GM12878 (cell line): ENCODE data around the gene ULBP1.

Experiments used
- ATF3 ChIP-seq: IDR thresholded peaks from 2 replicates; pipeline ENCODE4 v1.6.1; 2011; ENCODE audit warnings: low read depth, mild to moderate bottlenecking, low read length, moderate library complexity, borderline replicate concordance; ENCODE audit errors: extremely low read depth
- CEBPB ChIP-seq, 2 experiments: fragments of 150-350 bp in 1 of 2; IDR thresholded peaks; 2 replicates each; pipeline ENCODE4 v1.6.1; 2012 to 2014; ENCODE audit warnings: low read depth in 2 of 2, low read length in 2 of 2, borderline replicate concordance in 1 of 2, inconsistent platforms in 1 of 2
- CREM ChIP-seq: IDR thresholded peaks from 2 replicates; pipeline ENCODE4 v1.6.1; 2014; ENCODE audit warnings: antibody characterized with exemption, low read depth
- CTCF ChIP-seq, 3 experiments: IDR thresholded peaks in 2 of 3; conservative IDR thresholded peaks in 1 of 3; 2 replicates each; pipeline ENCODE4 v1.5.1; 2011; ENCODE audit warnings: low read depth in 3 of 3, low read length in 3 of 3, mild to moderate bottlenecking in 3 of 3, control low read depth in 2 of 3, moderate library complexity in 2 of 3, inconsistent platforms in 1 of 3, mixed read lengths in 1 of 3; ENCODE audit not compliant: control insufficient read depth in 2 of 3, insufficient read depth in 1 of 3; ENCODE audit errors: extremely low read depth in 1 of 3
- E2F4 ChIP-seq: IDR thresholded peaks from 2 replicates; pipeline ENCODE4 v1.6.1; 2012; ENCODE audit warnings: low read depth, low read length, improper control_type of control experiment
- MXI1 ChIP-seq: fragments of 150-350 bp; IDR thresholded peaks from 2 replicates; pipeline ENCODE4 v1.6.1; 2011; ENCODE audit warnings: low read depth, mild to moderate bottlenecking, inconsistent platforms, low read length, improper control_type of control experiment
- NFIC ChIP-seq: IDR thresholded peaks from 2 replicates; pipeline ENCODE4 v1.6.1; 2012; ENCODE audit warnings: low read depth, mild to moderate bottlenecking, inconsistent platforms, low read length, moderate library complexity
- PAX8 ChIP-seq: fragments of 450-650 bp; IDR thresholded peaks from 2 replicates; pipeline ENCODE4 v1.6.1; 2017; ENCODE audit warnings: mild to moderate bottlenecking, moderate library complexity
- POLR2A ChIP-seq: IDR thresholded peaks from 2 replicates; pipeline ENCODE4 v1.6.1; 2011; ENCODE audit warnings: low read depth, mild to moderate bottlenecking, low read length
- POLR2AphosphoS5 ChIP-seq: IDR thresholded peaks from 2 replicates; pipeline ENCODE4 v1.6.1; 2011; ENCODE audit warnings: mild to moderate bottlenecking, low read length, inconsistent platforms
- SMC3 ChIP-seq: IDR thresholded peaks from 2 replicates; pipeline ENCODE4 v1.6.1; 2011; ENCODE audit warnings: low read length, improper control_type of control experiment, borderline replicate concordance
- SUPT20H ChIP-seq: IDR thresholded peaks from 2 replicates; pipeline ENCODE4 v1.6.1; 2011; ENCODE audit warnings: low read depth, mild to moderate bottlenecking, low read length, moderate library complexity, borderline replicate concordance; ENCODE audit not compliant: control insufficient read depth
- TARDBP ChIP-seq: IDR thresholded peaks from 2 replicates; pipeline ENCODE4 v1.6.1; 2016; ENCODE audit warnings: borderline replicate concordance
- ZNF274 ChIP-seq: IDR thresholded peaks from one replicate; pipeline ENCODE4 v1.8.0; 2011; ENCODE audit not compliant: insufficient read length, insufficient read depth

- TF ChIP-seq CTCF (IDR thresholded peaks at IDR 0.05 in 2 of 3, conservative IDR thresholded peaks at IDR 0.05 in 1 of 3; ENCODE audit: control insufficient read depth in 2 of 3, extremely low read depth in 1 of 3, insufficient read depth in 1 of 3, low read depth in 3 of 3, low read length in 3 of 3) (no peak), TARDBP (no peak), POLR2A (no peak), E2F4 (no peak), PAX8 (no peak), SMC3 (no peak), POLR2AphosphoS5 (no peak), ATF3 (no peak), MXI1 (no peak), CEBPB (IDR thresholded peaks at IDR 0.05; ENCODE audit: borderline replicate concordance in 1 of 2, low read depth in 2 of 2, low read length in 2 of 2) (no peak), SUPT20H (no peak), CREM (no peak), ZNF274 (no peak), NFIC (no peak)
Measured at GRCh38 chr6:149965194-149966020, 1.7 kb downstream of the ULBP1 start.
